ENCODE data around the gene ADCY6.

DNA sequence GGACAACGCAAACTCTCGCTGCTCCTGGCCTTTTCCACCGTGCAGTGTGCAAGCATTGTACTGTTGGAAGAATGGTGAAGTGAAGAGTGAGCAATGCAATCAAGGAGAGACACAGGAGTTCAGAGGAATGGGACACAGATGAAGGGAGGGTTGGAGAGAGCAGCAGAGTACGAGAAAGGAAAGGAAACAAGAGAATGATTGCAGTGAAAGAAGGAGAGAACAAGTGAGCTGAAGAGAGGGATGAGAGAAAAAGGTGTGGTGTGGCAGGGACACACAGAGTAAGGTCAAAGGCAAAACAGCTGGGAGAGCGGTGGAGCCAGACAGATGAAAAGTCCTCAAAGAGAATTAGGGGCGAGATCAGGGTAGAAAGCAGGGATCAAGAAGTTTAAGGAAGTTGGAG lies 42.4 kb upstream of the ADCY6 start:
- TF ChIP-seq, protein P1, sequence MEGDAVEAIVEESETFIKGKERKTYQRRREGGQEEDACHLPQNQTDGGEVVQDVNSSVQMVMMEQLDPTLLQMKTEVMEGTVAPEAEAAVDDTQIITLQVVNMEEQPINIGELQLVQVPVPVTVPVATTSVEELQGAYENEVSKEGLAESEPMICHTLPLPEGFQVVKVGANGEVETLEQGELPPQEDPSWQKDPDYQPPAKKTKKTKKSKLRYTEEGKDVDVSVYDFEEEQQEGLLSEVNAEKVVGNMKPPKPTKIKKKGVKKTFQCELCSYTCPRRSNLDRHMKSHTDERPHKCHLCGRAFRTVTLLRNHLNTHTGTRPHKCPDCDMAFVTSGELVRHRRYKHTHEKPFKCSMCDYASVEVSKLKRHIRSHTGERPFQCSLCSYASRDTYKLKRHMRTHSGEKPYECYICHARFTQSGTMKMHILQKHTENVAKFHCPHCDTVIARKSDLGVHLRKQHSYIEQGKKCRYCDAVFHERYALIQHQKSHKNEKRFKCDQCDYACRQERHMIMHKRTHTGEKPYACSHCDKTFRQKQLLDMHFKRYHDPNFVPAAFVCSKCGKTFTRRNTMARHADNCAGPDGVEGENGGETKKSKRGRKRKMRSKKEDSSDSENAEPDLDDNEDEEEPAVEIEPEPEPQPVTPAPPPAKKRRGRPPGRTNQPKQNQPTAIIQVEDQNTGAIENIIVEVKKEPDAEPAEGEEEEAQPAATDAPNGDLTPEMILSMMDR (conservative IDR thresholded peaks at IDR 0.05 in 1 of 2, IDR thresholded peaks at IDR 0.05 in 1 of 2; ENCODE audit: low read depth in 1 of 2, low read length in 2 of 2): no peak
- no peak for TF ChIP-seq EZH2 (IDR thresholded peaks at IDR 0.05; ENCODE audit: low read length, missing control alignments)
